Measurements from ENCODE around the gene ABCB8. TPM values are rescaled to one million over a fixed set of nuclear protein-coding genes. Genes with fewer than 3 reads are reported as not detected.

The ABCB8 gene
- total and polyA plus RNA-seq, 2 of the 4 experiments (the other 2 are of a cell fraction): 16.3 to 26.8 TPM

- Histone ChIP-seq H3K9ac (ENCODE audit: low read depth, low read length) (no peak overlapping the region), H3K18ac (ENCODE audit: low read depth, low read length) (no peak overlapping the region), H3K23ac (ENCODE audit: low read depth, low read length) (no peak overlapping the region), H3K36me3 (ENCODE audit: control insufficient read depth, insufficient read depth, low read length) (peaks cover 65% of the 10 kb centered on the region), H4K5ac (ENCODE audit: low read depth, low read length) (no peak overlapping the region), H3K4me1 (ENCODE audit: control insufficient read depth, insufficient read depth, low read length) (peaks cover 23% of the 10 kb centered on the region), H4K20me1 (ENCODE audit: insufficient read depth, low read length) (peaks cover 26% of the 10 kb centered on the region), H3K4ac (ENCODE audit: low read depth, low read length) (no peak overlapping the region), H3K79me1 (ENCODE audit: low read depth in 1 of 2, low read length in 2 of 2) (peaks cover 22 to 52% of the 10 kb centered on the region in 2 experiments), H4K91ac (ENCODE audit: insufficient read depth, low read depth, low read length) (no peak overlapping the region), H2AFZ (replicated peaks; ENCODE audit: low read length, poor library complexity) (no peak overlapping the region), H4K8ac (ENCODE audit: low read depth in 2 of 2, low read length in 2 of 2) (no peak overlapping the region), H2BK15ac (ENCODE audit: low read depth, low read length) (no peak overlapping the region), H3K27me3 (ENCODE audit: control insufficient read depth, insufficient read depth, low read length) (no peaks in the 10 kb centered on the region), H3K9me3 (ENCODE audit: control insufficient read depth, insufficient read depth, low read length) (no peaks in the 10 kb centered on the region), H2BK120ac (ENCODE audit: low read depth, low read length) (no peak overlapping the region), H3K4me3 (ENCODE audit: insufficient read depth, low read depth, low read length) (no peak overlapping the region), H2BK5ac (ENCODE audit: low read depth, low read length, poor library complexity, severe bottlenecking) (no peak overlapping the region), H3K56ac (ENCODE audit: extremely low read depth, insufficient read depth, low read length) (no peak overlapping the region), H2BK20ac (ENCODE audit: low read depth, low read length) (no peak overlapping the region), H2AK9ac (replicated peaks; ENCODE audit: low read depth, low read length, poor library complexity) (no peak overlapping the region), H3K27ac (ENCODE audit: insufficient read depth, low read length) (no peak overlapping the region), H2AK5ac (ENCODE audit: low read depth, low read length) (no peak overlapping the region), H3K9me1 (ENCODE audit: insufficient read depth, low read length) (peaks cover 8% of the 10 kb centered on the region; the same call in 1 of the 2 replicates), H3K14ac (replicated peaks; ENCODE audit: low read depth, low read length) (no peak overlapping the region), H3K4me2 (ENCODE audit: low read depth, low read length) (no peak overlapping the region)
- no peak for DNase-seq
- intact Hi-C loops (cut with micrococcal nuclease): no loop called here
- no peak for ATAC-seq (ENCODE audit: low read depth)
- dilution Hi-C loops (cut with HindIII; ENCODE audit: low sequenced_read_pairs, unreplicated experiment): no loop called here
- CTCF ChIA-PET: no interaction called here
- WGBS, 2 experiments (ENCODE audit: extremely low coverage in 2 of 2, insufficient read length in 1 of 2): 92% methylated on average over 13 of the region's 39 CpGs; no CpG with 5 or more reads in 1 of the 2 experiments
- no TSS peak for BruUV-seq (replicated peaks)
- in situ Hi-C loops (cut with MboI; ENCODE audit: low sequenced_read_pairs): no loop called here
- no peak for TF ChIP-seq NFE2L2 (IDR thresholded peaks at IDR 0.05; ENCODE audit: low read depth, low read length)
- POLR2A ChIA-PET (ENCODE audit: unreplicated experiment): no interaction called here
Measured at GRCh38 chr7:151066273-151066974, 38.2 kb downstream of the ABCB8 start.
